ENCODE data around the gene WBP4.
"Not testable (repeated sequence)": the region's sequence is repeated elsewhere in the genome, so short reads cannot be mapped to it uniquely, and the experiment has no call there.

The WBP4 gene

GRCh38 chr13:41075485-41075884 is 14.2 kb downstream of the WBP4 start:
- no peak for TF ChIP-seq CTCF (conservative IDR thresholded peaks at IDR 0.05; ENCODE audit: low read depth)
- ChIA-PET CTCF (interaction anchor here (0.7 kb wide), 1 partner anchor 112 kb away, joined by 3 read pairs; no protein-coding TSS in a partner anchor), POLR2A (ENCODE audit: low non-redundant PET) (no interaction called here)
- no peak overlapping the region for H3K27ac ChIP-seq
- DNase-seq (ENCODE audit: low spot score): no peak

- ChIA-PET CTCF (no interaction called here), POLR2A (ENCODE audit: low non-redundant PET) (no interaction called here)
- DNase-seq (ENCODE audit: low spot score): no peak
- H3K27ac ChIP-seq: no peak overlapping the region
- TF ChIP-seq CTCF (conservative IDR thresholded peaks at IDR 0.05; ENCODE audit: low read depth): no peak
These were observed 16.2 kb downstream of the WBP4 start for GRCh38 chr13:41077475-41077874.

GRCh38 chr13:41079725-41080124 is 18.4 kb downstream of the WBP4 start:
- ChIA-PET POLR2A (ENCODE audit: low non-redundant PET) (no interaction called here), CTCF (no interaction called here)
- DNase-seq (ENCODE audit: low spot score): no peak
- no peak overlapping the region for H3K27ac ChIP-seq
- TF ChIP-seq CTCF (conservative IDR thresholded peaks at IDR 0.05; ENCODE audit: low read depth): no peak

- no peak for DNase-seq (ENCODE audit: low spot score)
- POLR2A ChIA-PET (ENCODE audit: low non-redundant PET): no interaction called here
- TF ChIP-seq CTCF (conservative IDR thresholded peaks at IDR 0.05; ENCODE audit: low read depth): no peak
- CTCF ChIA-PET: interaction anchor here (0.6 to 1.1 kb wide), 2 partner anchors 110 to 468 kb away, joined by 3 read pairs; no protein-coding TSS in a partner anchor
- H3K27ac ChIP-seq: no peak overlapping the region
These were observed 24.8 kb downstream of the WBP4 start for GRCh38 chr13:41085961-41086585.

GRCh38 chr13:41095681-41096080 is 34.4 kb downstream of the WBP4 start:
- CTCF ChIA-PET; DNase-seq (ENCODE audit: low spot score); H3K27ac ChIP-seq: not testable (repeated sequence)
- POLR2A ChIA-PET (ENCODE audit: low non-redundant PET): interaction anchor here (0.6 kb wide), 1 partner anchor 149 kb away, joined by 3 read pairs; no protein-coding TSS in a partner anchor

- TF ChIP-seq CTCF (conservative IDR thresholded peaks at IDR 0.05; ENCODE audit: low read depth): no peak
- POLR2A ChIA-PET (ENCODE audit: low non-redundant PET): no interaction called here
- H3K27ac ChIP-seq: no peak overlapping the region
- no peak for DNase-seq (ENCODE audit: low spot score)
- CTCF ChIA-PET: interaction anchor here (0.6 to 0.7 kb wide), 2 partner anchors 35 to 120 kb away, joined by 3 to 6 read pairs; no protein-coding TSS in a partner anchor
These were observed 37.5 kb downstream of the WBP4 start for GRCh38 chr13:41098761-41099160.

GRCh38 chr13:41099986-41100385 is 38.7 kb downstream of the WBP4 start:
- CTCF ChIA-PET: interaction anchor here (0.7 kb wide), 1 partner anchor 97 kb away, joined by 5 read pairs; no protein-coding TSS in a partner anchor
- no peak for TF ChIP-seq CTCF (conservative IDR thresholded peaks at IDR 0.05; ENCODE audit: low read depth)
- POLR2A ChIA-PET (ENCODE audit: low non-redundant PET): no interaction called here
- no peak for DNase-seq (ENCODE audit: low spot score)
- no peak overlapping the region for H3K27ac ChIP-seq

All from RWPE1 (cell line).